HCT116 (cell line): Measurements from ENCODE around the gene ALCAM. TPM values are rescaled to one million over a fixed set of nuclear protein-coding genes. Genes with fewer than 3 reads are reported as not detected.

Source experiments
- ATAC-seq: fragments of 200-7000 bp; cut with Tn5 transposase; 2 replicates; pipeline ENCODE4 v1.9.1; 2020; ENCODE audit warnings: mild to moderate bottlenecking, moderate library complexity
- BruUV-seq: library from RNA; stranded (reverse); fragments of 400-500 nt; replicated peaks from 2 replicates; lab custom pipeline; 2021; lab: Mats Ljungman, UMichigan
- CTCF ChIA-PET: fragments of 300-600 bp; sonication (Branson Sonifier 250); formaldehyde crosslinking; loops from one replicate; lab custom pipeline; 2021; ENCODE audit warnings: antibody characterized with exemption; lab: Charles Lee
- POLR2A ChIA-PET: fragments of 300-600, 350-600 bp; sonication (Branson Sonifier 250); formaldehyde crosslinking; loops from one replicate; lab custom pipeline; 2021; ENCODE audit warnings: antibody characterized with exemption; lab: Charles Lee
- RAD21 ChIA-PET, 2 experiments: fragments of 300-600 bp; sonication (Branson Sonifier 250); formaldehyde crosslinking; loops; one replicate each; lab custom pipeline; 2023; ENCODE audit warnings: low total read pairs in 2 of 2; ENCODE audit not compliant: uncharacterized antibody in 2 of 2, unreplicated experiment in 2 of 2, low non-redundant PET in 1 of 2; lab: Charles Lee
- DNase-seq: peaks from one replicate; pipeline ENCODE4 v3.0.0-alpha.2; 2010; ENCODE audit warnings: low read depth, low spot score
- H2AFZ ChIP-seq: fragments of 200-600 bp; shearing (Covaris generic), sonication (generic); 2 replicates; pipeline ENCODE4 v1.6.1; 2017; ENCODE audit warnings: low read depth, mixed run types, mixed read lengths, antibody characterized with exemption, low read length; ENCODE audit not compliant: poor library complexity, severe bottlenecking
- H3K27ac ChIP-seq: 2 replicates; pipeline ENCODE4 v1.5.1; 2012; ENCODE audit warnings: low read depth, low read length
- H3K27me3 ChIP-seq: fragments of 200-600 bp; sonication (generic); 2 replicates; pipeline ENCODE4 v1.6.1; 2016; ENCODE audit warnings: mixed run types, low read length, mixed read lengths; ENCODE audit not compliant: insufficient read depth
- H3K36me3 ChIP-seq, 2 experiments: fragments of 200-500 bp in 1 of 2; fragments of 200-600 bp in 1 of 2; sonication (Bioruptor generic) in 1 of 2; sonication (generic) in 1 of 2; 2 replicates each; pipeline versions ENCODE4 v1.5.1 to v1.6.1; 2014 to 2016; ENCODE audit warnings: low read length in 2 of 2, inconsistent platforms in 1 of 2, mixed read lengths in 1 of 2, mixed run types in 1 of 2; ENCODE audit not compliant: insufficient read depth in 2 of 2, control insufficient read depth in 1 of 2
- H3K4me1 ChIP-seq, 2 experiments: fragments of 200-600 bp in 1 of 2; sonication (generic) in 1 of 2; 2 replicates each; pipeline versions ENCODE4 v1.5.1 to v1.6.1; 2012 to 2017; ENCODE audit warnings: low read length in 2 of 2, inconsistent platforms in 1 of 2, mild to moderate bottlenecking in 1 of 2, mixed read lengths in 1 of 2, mixed run types in 1 of 2, moderate library complexity in 1 of 2; ENCODE audit not compliant: insufficient read depth in 2 of 2, control insufficient read depth in 1 of 2
- H3K4me2 ChIP-seq: fragments of 200-600 bp; sonication (generic); 2 replicates; pipeline ENCODE4 v1.6.1; 2017; ENCODE audit warnings: mixed run types, low read length, mixed read lengths
- H3K4me3 ChIP-seq, 2 experiments: fragments of 200-600 bp in 1 of 2; sonication (generic) in 1 of 2; replicated peaks in 1 of 2; 2 replicates each; pipeline ENCODE4 v1.5.1; 2011 to 2016; ENCODE audit warnings: low read length in 2 of 2, control low read depth in 1 of 2, low read depth in 1 of 2, mild to moderate bottlenecking in 1 of 2, mixed read lengths in 1 of 2, mixed run types in 1 of 2
- H3K79me2 ChIP-seq: fragments of 200-600 bp; sonication (generic); 2 replicates; pipeline ENCODE4 v1.6.1; 2017; ENCODE audit warnings: mild to moderate bottlenecking, mixed run types, low read length, moderate library complexity, mixed read lengths; ENCODE audit not compliant: insufficient read depth
- H3K9ac ChIP-seq: fragments of 200-600 bp; sonication (generic); 2 replicates; pipeline ENCODE4 v1.6.1; 2016; ENCODE audit warnings: low read length, mixed read lengths
- H3K9me2 ChIP-seq: fragments of 200-600 bp; sonication (generic), shearing (Covaris generic); 2 replicates; pipeline ENCODE4 v1.6.1; 2017; ENCODE audit warnings: mixed run types, mild to moderate bottlenecking, moderate library complexity; ENCODE audit not compliant: insufficient read depth
- H3K9me3 ChIP-seq, 2 experiments: fragments of 200-500 bp in 1 of 2; fragments of 200-600 bp in 1 of 2; sonication (Bioruptor generic) in 1 of 2; sonication (generic) in 1 of 2; 2 replicates each; pipeline ENCODE4 v1.6.1; 2014 to 2017; ENCODE audit warnings: low read length in 2 of 2, mixed read lengths in 2 of 2, inconsistent platforms in 1 of 2, low read depth in 1 of 2, mild to moderate bottlenecking in 1 of 2, mixed run types in 1 of 2, moderate library complexity in 1 of 2; ENCODE audit not compliant: control insufficient read depth in 1 of 2, insufficient read depth in 1 of 2
- H4K20me1 ChIP-seq: fragments of 200-600 bp; sonication (generic), shearing (Covaris generic); 2 replicates; pipeline ENCODE4 v1.6.1; 2017; ENCODE audit warnings: mixed run types, mild to moderate bottlenecking, moderate library complexity; ENCODE audit not compliant: insufficient read depth
- ATF3 ChIP-seq: IDR thresholded peaks from 2 replicates; pipeline ENCODE4 v1.6.1; 2012
- CBX3 ChIP-seq: IDR thresholded peaks from 2 replicates; pipeline ENCODE4 v1.6.1; 2012; ENCODE audit warnings: low read depth
- CEBPB ChIP-seq: IDR thresholded peaks from 2 replicates; pipeline ENCODE4 v1.6.1; 2012; ENCODE audit warnings: low read depth
- CTCF ChIP-seq, 3 experiments: fragments of 200-600 bp in 1 of 3; sonication (generic) in 1 of 3; IDR thresholded peaks in 2 of 3; conservative IDR thresholded peaks in 1 of 3; 2 replicates each; pipeline ENCODE4 v1.5.1; 2012 to 2017; ENCODE audit warnings: low read depth in 2 of 3, low read length in 2 of 3, antibody characterized with exemption in 1 of 3, borderline replicate concordance in 1 of 3, control low read depth in 1 of 3, mild to moderate bottlenecking in 1 of 3, mixed read lengths in 1 of 3, mixed run types in 1 of 3, moderate library complexity in 1 of 3; ENCODE audit not compliant: insufficient read depth in 1 of 3
- EGR1 ChIP-seq: IDR thresholded peaks from 2 replicates; pipeline ENCODE4 v1.6.1; 2012; ENCODE audit warnings: low read depth
- ELF1 ChIP-seq: IDR thresholded peaks from 2 replicates; pipeline ENCODE4 v1.6.1; 2012; ENCODE audit warnings: low read depth, borderline replicate concordance
- EZH2 ChIP-seq: fragments of 200-600 bp; sonication (generic); IDR thresholded peaks from 2 replicates; pipeline ENCODE4 v1.6.1; 2017; ENCODE audit warnings: antibody characterized with exemption, mixed run types
- POLR2A ChIP-seq: IDR thresholded peaks from 2 replicates; pipeline ENCODE4 v1.7.0; 2011; ENCODE audit warnings: borderline replicate concordance; ENCODE audit not compliant: insufficient read depth, insufficient read length; ENCODE audit errors: extremely low read depth
- POLR2AphosphoS5 ChIP-seq: IDR thresholded peaks from 2 replicates; pipeline ENCODE4 v1.6.1; 2011; ENCODE audit warnings: mild to moderate bottlenecking, low read depth, low read length, moderate library complexity
- RAD21 ChIP-seq: IDR thresholded peaks from 2 replicates; pipeline ENCODE4 v1.6.1; 2012; ENCODE audit warnings: low read depth, mild to moderate bottlenecking
- SIN3A ChIP-seq: IDR thresholded peaks from 2 replicates; pipeline ENCODE4 v1.6.1; 2012; ENCODE audit warnings: low read depth
- SP1 ChIP-seq: IDR thresholded peaks from 2 replicates; pipeline ENCODE4 v1.6.1; 2012; ENCODE audit warnings: low read depth
- SRF ChIP-seq: IDR thresholded peaks from 2 replicates; pipeline ENCODE4 v1.6.1; 2012; ENCODE audit warnings: low read depth
- YY1 ChIP-seq: IDR thresholded peaks from 2 replicates; pipeline ENCODE4 v1.6.1; 2011; ENCODE audit warnings: low read length, low read depth, moderate library complexity, mild to moderate bottlenecking; ENCODE audit not compliant: insufficient replicate concordance; ENCODE audit errors: extremely low read depth
- ZBTB33 ChIP-seq: IDR thresholded peaks from 2 replicates; pipeline ENCODE4 v1.6.1; 2011; ENCODE audit warnings: mild to moderate bottlenecking, low read length, moderate library complexity; ENCODE audit not compliant: insufficient replicate concordance; ENCODE audit errors: extremely low read depth
- ZNF274 ChIP-seq: fragments of 200-500 bp; sonication (Bioruptor generic); IDR thresholded peaks from 2 replicates; pipeline ENCODE4 v1.6.1; 2014; ENCODE audit warnings: mild to moderate bottlenecking, low read depth, low read length, inconsistent platforms
- intact Hi-C: fragments of 100-400 bp; cut with micrococcal nuclease; formaldehyde crosslinking; loops from 2 replicates; pipeline ENCODE4 v1.10.0; 2022
- total RNA-seq: library from RNA; stranded (reverse); gene quantifications from one replicate; pipeline ENCODE4 v1.2.1, GENCODE V29; 2021; ENCODE audit not compliant: unreplicated experiment
- TF ChIP-seq, protein P1 (sequence below): IDR thresholded peaks from 2 replicates; pipeline ENCODE4 v1.6.1; 2012
- TF ChIP-seq, protein P2 (sequence below): IDR thresholded peaks from 2 replicates; pipeline ENCODE4 v1.6.1; 2012; ENCODE audit warnings: low read depth

Gene ALCAM
- total RNA-seq, 1 experiment from 2014 or later, result 56.7 TPM

DNA sequence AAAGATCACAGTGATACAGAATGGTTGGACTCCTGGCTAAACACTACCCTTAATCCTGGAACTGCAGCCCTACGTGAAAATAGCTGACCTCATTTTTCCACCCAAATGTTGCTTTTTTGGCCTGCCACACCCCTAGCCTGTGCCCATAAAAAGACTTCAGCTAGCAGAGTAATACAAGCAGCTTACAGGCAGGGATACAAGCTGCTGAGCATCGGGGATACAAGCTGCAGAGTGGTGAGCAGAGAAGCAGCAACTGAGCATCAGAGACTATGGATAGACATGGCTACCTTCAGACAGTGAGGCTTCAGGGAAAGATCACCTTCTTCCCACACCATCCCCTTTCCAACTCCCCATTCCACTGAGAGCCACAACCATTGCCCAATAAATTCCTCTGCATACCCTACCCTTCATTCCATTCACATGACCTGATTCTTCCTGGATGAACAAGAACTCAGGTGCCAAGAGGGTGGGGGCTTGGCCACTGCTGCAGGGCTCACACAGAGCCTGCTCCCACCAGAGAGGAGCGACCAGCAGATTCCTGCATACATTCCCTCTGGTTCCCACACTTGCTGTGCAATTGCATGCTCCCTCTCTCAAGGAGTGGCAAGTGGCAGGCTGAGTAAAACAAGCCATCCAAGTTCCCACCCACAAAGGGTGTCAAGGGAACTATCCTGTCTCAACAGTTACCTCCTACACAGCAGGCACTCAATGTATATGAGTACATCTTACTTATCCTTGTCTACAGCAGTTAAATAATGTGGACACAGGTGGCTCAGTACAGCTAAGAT lies 217.5 kb downstream of the ALCAM start (continued):
- TF ChIP-seq YY1 (no peak), CTCF (IDR thresholded peaks at IDR 0.05 in 2 of 3, conservative IDR thresholded peaks at IDR 0.05 in 1 of 3; ENCODE audit: borderline replicate concordance in 1 of 3, insufficient read depth in 1 of 3, low read depth in 2 of 3, low read length in 2 of 3) (no peak), RAD21 (no peak), EGR1 (no peak)
- TF ChIP-seq, protein P1, sequence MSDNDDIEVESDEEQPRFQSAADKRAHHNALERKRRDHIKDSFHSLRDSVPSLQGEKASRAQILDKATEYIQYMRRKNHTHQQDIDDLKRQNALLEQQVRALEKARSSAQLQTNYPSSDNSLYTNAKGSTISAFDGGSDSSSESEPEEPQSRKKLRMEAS, result no peak

DNA sequence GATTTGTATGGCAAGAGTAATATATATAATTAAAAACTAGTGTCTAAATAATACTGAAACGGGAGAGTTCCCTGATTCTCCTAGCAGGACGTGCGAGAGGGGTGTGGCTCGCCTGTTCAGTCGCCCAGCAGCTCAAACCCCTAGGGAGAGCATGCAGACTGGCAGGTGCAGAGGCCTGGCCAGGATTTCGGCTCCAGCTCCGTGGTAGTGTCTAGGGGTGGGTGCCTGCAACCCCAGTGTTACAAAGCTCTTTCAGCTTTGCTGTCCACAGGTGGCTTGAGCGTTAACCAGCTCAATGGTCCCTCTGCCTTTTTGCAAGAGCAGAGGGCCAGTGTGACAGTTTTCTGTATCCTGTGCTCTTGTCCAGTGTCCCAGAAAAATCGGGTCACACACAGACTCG lies 226.6 kb downstream of the ALCAM start:
- no TSS peak for BruUV-seq
- Histone ChIP-seq H3K4me2 (no peak overlapping the region), H3K9ac (no peak overlapping the region), H4K20me1 (no peaks in the 10 kb centered on the region), H3K27ac (no peak overlapping the region), H3K4me3 (no peak overlapping the region), H3K79me2 (no peaks in the 10 kb centered on the region), H2AFZ (no peak overlapping the region), H3K36me3 (no peaks in the 10 kb centered on the region), H3K27me3 (no peaks in the 10 kb centered on the region), H3K4me1 (peaks cover 0 to 8% of the 10 kb centered on the region in 2 experiments; a peak in 2 of 4 replicates), H3K9me3 (no peaks in the 10 kb centered on the region), H3K9me2 (no peaks in the 10 kb centered on the region)
- ChIA-PET CTCF (no interaction called here), RAD21 (no interaction called here), POLR2A (no interaction called here)
- no peak for ATAC-seq
- intact Hi-C loops, result no loop called here
- DNase-seq, result no peak
- no peak for TF ChIP-seq POLR2AphosphoS5
- TF ChIP-seq CBX3, result no peak
- TF ChIP-seq ZNF274, result no peak
- TF ChIP-seq ZBTB33, result no peak
- TF ChIP-seq EZH2, result no peak
- no peak for TF ChIP-seq ELF1
- no peak for TF ChIP-seq SIN3A
- TF ChIP-seq ATF3, result no peak
- TF ChIP-seq POLR2A, result no peak
- TF ChIP-seq, protein P2, sequence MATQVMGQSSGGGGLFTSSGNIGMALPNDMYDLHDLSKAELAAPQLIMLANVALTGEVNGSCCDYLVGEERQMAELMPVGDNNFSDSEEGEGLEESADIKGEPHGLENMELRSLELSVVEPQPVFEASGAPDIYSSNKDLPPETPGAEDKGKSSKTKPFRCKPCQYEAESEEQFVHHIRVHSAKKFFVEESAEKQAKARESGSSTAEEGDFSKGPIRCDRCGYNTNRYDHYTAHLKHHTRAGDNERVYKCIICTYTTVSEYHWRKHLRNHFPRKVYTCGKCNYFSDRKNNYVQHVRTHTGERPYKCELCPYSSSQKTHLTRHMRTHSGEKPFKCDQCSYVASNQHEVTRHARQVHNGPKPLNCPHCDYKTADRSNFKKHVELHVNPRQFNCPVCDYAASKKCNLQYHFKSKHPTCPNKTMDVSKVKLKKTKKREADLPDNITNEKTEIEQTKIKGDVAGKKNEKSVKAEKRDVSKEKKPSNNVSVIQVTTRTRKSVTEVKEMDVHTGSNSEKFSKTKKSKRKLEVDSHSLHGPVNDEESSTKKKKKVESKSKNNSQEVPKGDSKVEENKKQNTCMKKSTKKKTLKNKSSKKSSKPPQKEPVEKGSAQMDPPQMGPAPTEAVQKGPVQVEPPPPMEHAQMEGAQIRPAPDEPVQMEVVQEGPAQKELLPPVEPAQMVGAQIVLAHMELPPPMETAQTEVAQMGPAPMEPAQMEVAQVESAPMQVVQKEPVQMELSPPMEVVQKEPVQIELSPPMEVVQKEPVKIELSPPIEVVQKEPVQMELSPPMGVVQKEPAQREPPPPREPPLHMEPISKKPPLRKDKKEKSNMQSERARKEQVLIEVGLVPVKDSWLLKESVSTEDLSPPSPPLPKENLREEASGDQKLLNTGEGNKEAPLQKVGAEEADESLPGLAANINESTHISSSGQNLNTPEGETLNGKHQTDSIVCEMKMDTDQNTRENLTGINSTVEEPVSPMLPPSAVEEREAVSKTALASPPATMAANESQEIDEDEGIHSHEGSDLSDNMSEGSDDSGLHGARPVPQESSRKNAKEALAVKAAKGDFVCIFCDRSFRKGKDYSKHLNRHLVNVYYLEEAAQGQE, result no peak
- TF ChIP-seq CEBPB, result no peak
- TF ChIP-seq SRF, result no peak
- no peak for TF ChIP-seq SP1
